GM12878 (cell line): ENCODE data around the gene CACNA2D1. TPM values are rescaled to one million over a fixed set of nuclear protein-coding genes. Genes with fewer than 3 reads are reported as not detected.
A peak's percentile ranks its signal among the peaks of the same experiment; 100 is the strongest.

Experiments
- ATAC-seq: fragments of 200-7000 bp; cut with Tn5 transposase; 3 replicates; pipeline ENCODE4 v1.9.1; 2020; ENCODE audit warnings: mild to moderate bottlenecking, moderate library complexity
- BruUV-seq: library from RNA; stranded (reverse); fragments of 400-500 nt; replicated peaks from 2 replicates; lab custom pipeline; 2021; lab: Mats Ljungman, UMichigan
- CTCF ChIA-PET: fragments of 300-600 bp; sonication (Branson Sonifier 250); formaldehyde crosslinking; extraction: SDS; loops from one replicate; lab custom pipeline; 2021; ENCODE audit warnings: inconsistent platforms; lab: Yijun Ruan, JAX
- POLR2A ChIA-PET: fragments of 350-600 bp; formaldehyde crosslinking; extraction: SDS; loops from one replicate; lab custom pipeline; 2021; ENCODE audit warnings: inconsistent platforms; lab: Charles Lee
- RAD21 ChIA-PET: fragments of 300-600 bp; sonication (Branson Sonifier 250); formaldehyde crosslinking; loops from one replicate; lab custom pipeline; 2023; ENCODE audit warnings: antibody characterized with exemption; ENCODE audit not compliant: unreplicated experiment; lab: Charles Lee
- SMC1A ChIA-PET: fragments of 300-600 bp; sonication (Branson Sonifier 250); formaldehyde crosslinking; loops from one replicate; lab custom pipeline; 2023; ENCODE audit not compliant: unreplicated experiment, uncharacterized antibody; lab: Charles Lee
- DNase-seq: peaks from one replicate; pipeline ENCODE4 v3.0.0-alpha.2; 2011; ENCODE audit warnings: low read depth, low spot score
- FAIRE-seq: peaks from 3 replicates; lab custom pipeline; 2011; peaks lifted over from hg19 to GRCh38; lab: Jason Lieb, UNC
- H2AFZ ChIP-seq: 2 replicates; pipeline ENCODE4 v1.6.0; 2011; ENCODE audit warnings: low read depth, low read length, control low read depth; ENCODE audit not compliant: control insufficient read depth
- H3K27ac ChIP-seq: 2 replicates; pipeline ENCODE4 v1.5.1; 2011; ENCODE audit warnings: control low read depth; ENCODE audit not compliant: control insufficient read depth, insufficient read depth
- H3K27me3 ChIP-seq, 2 experiments: replicated peaks in 1 of 2; 2 replicates each; pipeline versions ENCODE4 v1.6.0 to v1.6.1; 2011; ENCODE audit warnings: low read length in 1 of 2; ENCODE audit not compliant: control insufficient read depth in 2 of 2, insufficient read depth in 2 of 2
- H3K36me3 ChIP-seq, 2 experiments: 2 replicates each; pipeline ENCODE4 v1.5.1; 2011; ENCODE audit warnings: low read length in 1 of 2; ENCODE audit not compliant: control insufficient read depth in 2 of 2, insufficient read depth in 2 of 2
- H3K4me1 ChIP-seq: 2 replicates; pipeline ENCODE4 v1.6.1; 2011; ENCODE audit warnings: mild to moderate bottlenecking, low read length, moderate library complexity, mixed read lengths; ENCODE audit not compliant: control insufficient read depth, insufficient read depth
- H3K4me2 ChIP-seq: 2 replicates; pipeline ENCODE4 v1.6.0; 2011; ENCODE audit warnings: control low read depth; ENCODE audit not compliant: control insufficient read depth, insufficient read depth
- H3K4me3 ChIP-seq: fragments of 200-600 bp; sonication (generic); 2 replicates; pipeline ENCODE4 v1.5.1; 2016
- H3K79me2 ChIP-seq: 2 replicates; pipeline ENCODE4 v1.6.0; 2011; ENCODE audit warnings: low read length; ENCODE audit not compliant: control insufficient read depth, insufficient read depth
- H3K9ac ChIP-seq: 2 replicates; pipeline ENCODE4 v1.8.0; 2011; ENCODE audit warnings: low read length, control low read depth, mixed read lengths; ENCODE audit not compliant: control insufficient read depth, insufficient read depth
- H3K9me3 ChIP-seq: replicated peaks from 3 replicates; pipeline ENCODE4 v1.5.1; 2011; ENCODE audit warnings: mild to moderate bottlenecking, low read length; ENCODE audit not compliant: control insufficient read depth, insufficient read depth
- H4K20me1 ChIP-seq: 2 replicates; pipeline ENCODE4 v1.6.0; 2011; ENCODE audit not compliant: control insufficient read depth, insufficient read depth
- ASH2L ChIP-seq: fragments of 300-600, 200-600 bp; sonication (generic); IDR thresholded peaks from 2 replicates; pipeline ENCODE4 v1.6.1; 2017; ENCODE audit warnings: low read depth, mild to moderate bottlenecking, borderline replicate concordance
- DPF2 ChIP-seq: fragments of 450-650 bp; IDR thresholded peaks from 2 replicates; pipeline ENCODE4 v1.6.1; 2017; ENCODE audit warnings: mild to moderate bottlenecking
- ESRRA ChIP-seq: IDR thresholded peaks from 2 replicates; pipeline ENCODE4 v1.6.1; 2012; ENCODE audit warnings: mild to moderate bottlenecking, low read length, improper control_type of control experiment
- JUND ChIP-seq: IDR thresholded peaks from 2 replicates; pipeline ENCODE4 v1.6.1; 2012; ENCODE audit warnings: low read depth, mild to moderate bottlenecking, low read length, improper control_type of control experiment, moderate library complexity
- KLF5 ChIP-seq: fragments of 450-650 bp; IDR thresholded peaks from 2 replicates; pipeline ENCODE4 v1.6.1; 2014; ENCODE audit warnings: mild to moderate bottlenecking; ENCODE audit not compliant: partially characterized antibody
- MYC ChIP-seq: IDR thresholded peaks from 2 replicates; pipeline ENCODE4 v1.6.1; 2011; ENCODE audit warnings: mild to moderate bottlenecking, low read length, moderate library complexity, inconsistent platforms; ENCODE audit not compliant: insufficient read depth, insufficient replicate concordance, insufficient read length, severe bottlenecking
- NBN ChIP-seq: fragments of 450-650 bp; IDR thresholded peaks from 2 replicates; pipeline ENCODE4 v1.6.1; 2016
- NFYB ChIP-seq: IDR thresholded peaks from 2 replicates; pipeline ENCODE4 v1.6.1; 2011; ENCODE audit warnings: low read depth, mild to moderate bottlenecking, low read length, improper control_type of control experiment, moderate library complexity; ENCODE audit not compliant: insufficient read depth
- NRF1 ChIP-seq: conservative IDR thresholded peaks from 2 replicates; pipeline ENCODE4 v1.6.1; 2011; ENCODE audit warnings: mild to moderate bottlenecking, low read depth, low read length, improper control_type of control experiment
- POLR2AphosphoS2 ChIP-seq: IDR thresholded peaks from 2 replicates; pipeline ENCODE4 v1.6.1; 2011; ENCODE audit warnings: low read depth, mild to moderate bottlenecking, low read length, improper control_type of control experiment, moderate library complexity
- POU2F2 ChIP-seq: IDR thresholded peaks from 3 replicates; pipeline ENCODE4 v1.6.1; 2011; ENCODE audit warnings: low read depth, mild to moderate bottlenecking, low read length, borderline replicate concordance
- RCOR1 ChIP-seq: conservative IDR thresholded peaks from 2 replicates; pipeline ENCODE4 v1.6.1; 2012; ENCODE audit warnings: low read depth, low read length, improper control_type of control experiment
- SIX5 ChIP-seq: IDR thresholded peaks from 2 replicates; pipeline ENCODE4 v1.6.1; 2011; ENCODE audit warnings: mild to moderate bottlenecking, low read depth, low read length, moderate library complexity; ENCODE audit not compliant: severe bottlenecking
- WGBS: methylation state at CpG from one replicate; pipeline ENCODE4 v1.1.6; 2016; ENCODE audit warnings: low lambda C conversion rate; ENCODE audit not compliant: insufficient replicate concordance, insufficient coverage; ENCODE audit errors: missing lambda C conversion rate; 5-methylcytosine and 5-hydroxymethylcytosine counted together
- in situ Hi-C: fragments of 300-500 bp; cut with MboI; formaldehyde crosslinking; loops from 9 replicates; pipeline ENCODE4 v1.14.3; 2018; ENCODE audit warnings: mixed read lengths
- intact Hi-C: fragments of 100-400 bp; cut with micrococcal nuclease; formaldehyde crosslinking; loops from one replicate; pipeline ENCODE4 v1.14.2; 2022; ENCODE audit not compliant: unreplicated experiment
- polyA plus RNA-seq, 11 experiments: library from polyadenylated mRNA; depleted of rRNA in 4 of 11; unstranded in 6 of 11; stranded (reverse) in 5 of 11; fragments of >200 nt; fragmentation: Nextera tagmentation in 4 of 11; fragmentation: Illumina TruSeq in 1 of 11; extraction: Ambion mirVana in 4 of 11; extraction: Trizol in 1 of 11; gene quantifications; 1 replicate in 1 of 11; 2 replicates in 10 of 11; pipeline versions ENCODE4 v1.2.1 to v1.2.3, GENCODE V29; 2011 to 2016; ENCODE audit warnings: inconsistent platforms in 2 of 11, missing spikeins in 2 of 11, low read depth in 1 of 11
- total RNA-seq, 4 experiments: library from RNA; depleted of rRNA in 3 of 4; stranded (reverse); fragments of >200 nt in 3 of 4; fragmentation: Illumina TruSeq in 1 of 4; extraction: Trizol in 1 of 4; gene quantifications; 2 replicates each; pipeline versions ENCODE4 v1.2.1 to v1.2.3, GENCODE V29; 2013 to 2021
- TF ChIP-seq, protein P1 (sequence below): fragments of 450-650 bp; IDR thresholded peaks from 2 replicates; pipeline ENCODE4 v1.6.1; 2017; ENCODE audit warnings: antibody characterized with exemption, mild to moderate bottlenecking, moderate library complexity
- TF ChIP-seq, protein P2 (sequence below): fragments of 450-650 bp; IDR thresholded peaks from 2 replicates; pipeline ENCODE4 v1.6.1; 2017; ENCODE audit warnings: mild to moderate bottlenecking

CACNA2D1 gene
- total and polyA plus RNA-seq, 10 of the 15 experiments (the other 5 are each of a cell fraction or from before 2014, with no cell fraction given): 0.14 to 14.8 (median 0.97) TPM

DNA sequence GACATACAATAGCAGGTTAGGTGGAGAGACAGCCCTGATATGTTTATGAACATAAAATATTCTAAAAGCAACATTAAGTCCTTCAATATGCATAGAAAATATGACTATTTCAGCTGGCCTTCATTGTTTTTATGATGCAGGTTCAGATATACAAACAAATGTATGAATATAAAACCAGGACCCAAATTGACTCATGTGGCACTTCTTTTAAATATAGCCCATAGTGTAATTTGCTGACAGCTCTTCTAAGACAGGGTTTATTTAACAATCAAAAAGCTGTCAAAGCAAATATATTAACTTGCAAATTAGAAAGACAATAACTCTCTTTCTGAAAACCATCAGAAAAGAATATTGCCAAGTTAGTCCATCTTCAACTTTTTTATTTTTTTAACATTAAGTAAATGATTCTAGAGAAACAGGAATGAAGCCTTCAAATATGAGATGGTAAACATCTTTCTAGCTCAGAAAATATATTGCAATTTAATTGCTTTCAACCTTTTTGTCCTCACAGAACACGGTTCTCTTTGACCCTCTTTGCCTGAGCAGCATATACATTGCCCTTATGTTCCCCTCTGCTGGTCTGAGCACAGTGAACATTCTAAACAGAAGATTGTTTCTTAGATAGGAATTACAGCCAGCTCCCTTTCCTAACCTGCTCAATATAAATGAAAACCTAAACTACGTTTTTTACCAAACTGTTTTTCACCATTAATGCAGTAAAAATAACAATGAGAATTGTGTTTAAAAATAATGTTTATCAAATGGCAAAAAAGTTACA, 82.8 kb downstream of the CACNA2D1 start:
- no peaks in the 10 kb centered on the region for H4K20me1 ChIP-seq
- RAD21 ChIA-PET: interaction anchor here (0.8 to 1.5 kb wide), 4 partner anchors 11 to 187 kb away, joined by 3 to 5 read pairs (median 4); no protein-coding TSS in a partner anchor
- H3K9me3 ChIP-seq: no peaks in the 10 kb centered on the region
- H3K36me3 ChIP-seq: no peaks in the 10 kb centered on the region
- no peaks in the 10 kb centered on the region for H3K27me3 ChIP-seq
- SMC1A ChIA-PET: interaction anchor here (0.6 to 3.2 kb wide), 15 partner anchors 11 to 280 kb away, joined by 3 to 14 read pairs (median 4); no protein-coding TSS in a partner anchor
- DNase-seq (no peak), FAIRE-seq (no peak), ATAC-seq (peak; percentile 41; the same call in 1 of the 3 replicates)
- H3K4me3 ChIP-seq: no peak overlapping the region
- H3K4me2 ChIP-seq: no peak overlapping the region
- POLR2A ChIA-PET: interaction anchor here (1.0 kb wide), 3 partner anchors 8 to 80 kb away, joined by 3 read pairs; no protein-coding TSS in a partner anchor
- H3K79me2 ChIP-seq: no peaks in the 10 kb centered on the region
- CTCF ChIA-PET: interaction anchor here (0.7 to 3.4 kb wide), 9 partner anchors 11 to 315 kb away, joined by 3 to 14 read pairs (median 3); no protein-coding TSS in a partner anchor
- H3K27ac ChIP-seq: no peak overlapping the region
- H2AFZ ChIP-seq: no peak overlapping the region
- BruUV-seq: no TSS peak
- H3K4me1 ChIP-seq: no peaks in the 10 kb centered on the region
- in situ Hi-C loops: no loop called here
- 0% methylated on average over 2 of the region's 2 CpGs for WGBS
- no peak overlapping the region for H3K9ac ChIP-seq
- intact Hi-C loops: no loop called here
- no peak for TF ChIP-seq NRF1
- no peak for TF ChIP-seq ASH2L
- TF ChIP-seq POLR2AphosphoS2: no peak
- no peak for TF ChIP-seq NBN
- TF ChIP-seq SIX5: no peak
- TF ChIP-seq, protein P1, sequence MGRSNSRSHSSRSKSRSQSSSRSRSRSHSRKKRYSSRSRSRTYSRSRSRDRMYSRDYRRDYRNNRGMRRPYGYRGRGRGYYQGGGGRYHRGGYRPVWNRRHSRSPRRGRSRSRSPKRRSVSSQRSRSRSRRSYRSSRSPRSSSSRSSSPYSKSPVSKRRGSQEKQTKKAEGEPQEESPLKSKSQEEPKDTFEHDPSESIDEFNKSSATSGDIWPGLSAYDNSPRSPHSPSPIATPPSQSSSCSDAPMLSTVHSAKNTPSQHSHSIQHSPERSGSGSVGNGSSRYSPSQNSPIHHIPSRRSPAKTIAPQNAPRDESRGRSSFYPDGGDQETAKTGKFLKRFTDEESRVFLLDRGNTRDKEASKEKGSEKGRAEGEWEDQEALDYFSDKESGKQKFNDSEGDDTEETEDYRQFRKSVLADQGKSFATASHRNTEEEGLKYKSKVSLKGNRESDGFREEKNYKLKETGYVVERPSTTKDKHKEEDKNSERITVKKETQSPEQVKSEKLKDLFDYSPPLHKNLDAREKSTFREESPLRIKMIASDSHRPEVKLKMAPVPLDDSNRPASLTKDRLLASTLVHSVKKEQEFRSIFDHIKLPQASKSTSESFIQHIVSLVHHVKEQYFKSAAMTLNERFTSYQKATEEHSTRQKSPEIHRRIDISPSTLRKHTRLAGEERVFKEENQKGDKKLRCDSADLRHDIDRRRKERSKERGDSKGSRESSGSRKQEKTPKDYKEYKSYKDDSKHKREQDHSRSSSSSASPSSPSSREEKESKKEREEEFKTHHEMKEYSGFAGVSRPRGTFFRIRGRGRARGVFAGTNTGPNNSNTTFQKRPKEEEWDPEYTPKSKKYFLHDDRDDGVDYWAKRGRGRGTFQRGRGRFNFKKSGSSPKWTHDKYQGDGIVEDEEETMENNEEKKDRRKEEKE: no peak
- TF ChIP-seq NFYB: no peak
- no peak for TF ChIP-seq POU2F2
- no peak for TF ChIP-seq DPF2
- TF ChIP-seq RCOR1: no peak
- no peak for TF ChIP-seq ESRRA
- TF ChIP-seq, protein P2, sequence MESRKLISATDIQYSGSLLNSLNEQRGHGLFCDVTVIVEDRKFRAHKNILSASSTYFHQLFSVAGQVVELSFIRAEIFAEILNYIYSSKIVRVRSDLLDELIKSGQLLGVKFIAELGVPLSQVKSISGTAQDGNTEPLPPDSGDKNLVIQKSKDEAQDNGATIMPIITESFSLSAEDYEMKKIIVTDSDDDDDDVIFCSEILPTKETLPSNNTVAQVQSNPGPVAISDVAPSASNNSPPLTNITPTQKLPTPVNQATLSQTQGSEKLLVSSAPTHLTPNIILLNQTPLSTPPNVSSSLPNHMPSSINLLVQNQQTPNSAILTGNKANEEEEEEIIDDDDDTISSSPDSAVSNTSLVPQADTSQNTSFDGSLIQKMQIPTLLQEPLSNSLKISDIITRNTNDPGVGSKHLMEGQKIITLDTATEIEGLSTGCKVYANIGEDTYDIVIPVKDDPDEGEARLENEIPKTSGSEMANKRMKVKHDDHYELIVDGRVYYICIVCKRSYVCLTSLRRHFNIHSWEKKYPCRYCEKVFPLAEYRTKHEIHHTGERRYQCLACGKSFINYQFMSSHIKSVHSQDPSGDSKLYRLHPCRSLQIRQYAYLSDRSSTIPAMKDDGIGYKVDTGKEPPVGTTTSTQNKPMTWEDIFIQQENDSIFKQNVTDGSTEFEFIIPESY: no peak
- TF ChIP-seq JUND: no peak
- TF ChIP-seq MYC: no peak
- no peak for TF ChIP-seq KLF5
